H1 (cell line): Measurements from ENCODE around the gene ORMDL3. TPM values are rescaled to one million over a fixed set of nuclear protein-coding genes. Genes with fewer than 3 reads are reported as not detected.

ENCODE experiments used
- CTCF ChIA-PET: fragments of 300-600 bp; sonication (Branson Sonifier 250); formaldehyde crosslinking; loops from one replicate; lab custom pipeline; 2021; ENCODE audit not compliant: partially characterized antibody; lab: Charles Lee
- POLR2A ChIA-PET: fragments of 300-600 bp; sonication (Branson Sonifier 250); formaldehyde crosslinking; loops from one replicate; lab custom pipeline; 2021; ENCODE audit warnings: inconsistent platforms; ENCODE audit not compliant: partially characterized antibody; lab: Charles Lee
- DNase-seq, 2 experiments: peaks; one replicate each; pipeline versions ENCODE4 v3.0.0 to v3.0.0-alpha.2; 2010 to 2022; ENCODE audit warnings: low spot score in 2 of 2, low read depth in 1 of 2, mixed read lengths in 1 of 2
- FAIRE-seq: peaks from 2 replicates; lab custom pipeline; 2011; peaks lifted over from hg19 to GRCh38; lab: Jason Lieb, UNC
- H2AFZ ChIP-seq: 2 replicates; pipeline ENCODE4 v1.8.1; 2012; ENCODE audit warnings: low read length, inconsistent platforms
- H2AK5ac ChIP-seq: 2 replicates; pipeline ENCODE4 v1.6.1; 2013; ENCODE audit warnings: low read depth, low read length
- H2BK120ac ChIP-seq: replicated peaks from 2 replicates; pipeline ENCODE3; 2013; ENCODE audit warnings: low read depth, low read length, inconsistent platforms
- H2BK12ac ChIP-seq: 2 replicates; pipeline ENCODE4 v1.6.1; 2013; ENCODE audit warnings: low read depth, low read length
- H2BK15ac ChIP-seq: 2 replicates; pipeline ENCODE4 v1.6.1; 2013; ENCODE audit warnings: low read length
- H2BK20ac ChIP-seq: 2 replicates; pipeline ENCODE4 v1.6.1; 2013; ENCODE audit warnings: low read length
- H2BK5ac ChIP-seq: 2 replicates; pipeline ENCODE4 v1.6.1; 2013; ENCODE audit warnings: low read depth, low read length
- H3K14ac ChIP-seq: 2 replicates; pipeline ENCODE4 v1.6.1; 2013; ENCODE audit warnings: inconsistent platforms; ENCODE audit not compliant: insufficient read length
- H3K18ac ChIP-seq: 2 replicates; pipeline ENCODE4 v1.6.1; 2013; ENCODE audit warnings: low read length; ENCODE audit errors: extremely low read depth
- H3K23ac ChIP-seq: 2 replicates; pipeline ENCODE4 v1.6.1; 2013; ENCODE audit warnings: inconsistent platforms; ENCODE audit not compliant: insufficient read length
- H3K23me2 ChIP-seq: 2 replicates; pipeline ENCODE4 v1.6.1; 2013; ENCODE audit warnings: low read depth, low read length
- H3K27ac ChIP-seq: 2 replicates; pipeline ENCODE4 v1.6.1; 2011; ENCODE audit warnings: low read depth, low read length, inconsistent platforms
- H3K27me3 ChIP-seq, 4 experiments: replicated peaks in 1 of 4; 1 replicate in 1 of 4; 2 replicates in 3 of 4; pipeline versions ENCODE4 v1.6.1 to v1.8.1; 2011 to 2013; ENCODE audit warnings: low read length in 3 of 4, mild to moderate bottlenecking in 3 of 4, inconsistent platforms in 2 of 4, mixed read lengths in 2 of 4, moderate library complexity in 1 of 4; ENCODE audit not compliant: control insufficient read depth in 3 of 4, insufficient read depth in 3 of 4; ENCODE audit errors: extremely low read depth in 1 of 4
- H3K36me3 ChIP-seq, 4 experiments: 2 replicates each; pipeline versions ENCODE4 v1.6.1 to v1.8.1; 2011 to 2013; ENCODE audit warnings: mild to moderate bottlenecking in 4 of 4, low read length in 3 of 4, moderate library complexity in 2 of 4, control low read depth in 1 of 4, inconsistent platforms in 1 of 4; ENCODE audit not compliant: insufficient read depth in 4 of 4, control insufficient read depth in 2 of 4
- H3K4ac ChIP-seq: replicated peaks from 2 replicates; pipeline ENCODE3; 2013; ENCODE audit warnings: low read length, low read depth, mixed read lengths, inconsistent platforms; ENCODE audit not compliant: insufficient read length
- H3K4me1 ChIP-seq, 4 experiments: replicated peaks in 1 of 4; 1 replicate in 1 of 4; 2 replicates in 3 of 4; pipeline versions ENCODE4 v1.6.1 to v1.8.1; 2011 to 2013; ENCODE audit warnings: low read length in 3 of 4, inconsistent platforms in 2 of 4, mixed read lengths in 1 of 4; ENCODE audit not compliant: insufficient read depth in 4 of 4, control insufficient read depth in 3 of 4
- H3K4me2 ChIP-seq, 2 experiments: 2 replicates each; pipeline versions ENCODE4 v1.6.1 to v1.8.1; 2011 to 2013; ENCODE audit warnings: low read depth in 2 of 2, low read length in 2 of 2, control low read depth in 1 of 2, inconsistent platforms in 1 of 2, mild to moderate bottlenecking in 1 of 2; ENCODE audit not compliant: insufficient read depth in 1 of 2
- H3K4me3 ChIP-seq, 4 experiments: fragments of 200-600, 300-600 bp in 1 of 4; sonication (generic), shearing (Covaris generic), sonication (Bioruptor Twin) in 1 of 4; 2 replicates each; pipeline versions ENCODE4 v1.5.1 to v1.8.1; 2011 to 2016; ENCODE audit warnings: low read length in 4 of 4, low read depth in 3 of 4, control low read depth in 2 of 4, inconsistent platforms in 2 of 4, mild to moderate bottlenecking in 2 of 4, mixed read lengths in 1 of 4, moderate library complexity in 1 of 4; ENCODE audit not compliant: insufficient read depth in 2 of 4; ENCODE audit errors: extremely low read depth in 1 of 4
- H3K56ac ChIP-seq: replicated peaks from 2 replicates; pipeline ENCODE3; 2013; ENCODE audit warnings: low read depth, mild to moderate bottlenecking, mixed read lengths, low read length, inconsistent platforms; ENCODE audit not compliant: insufficient read length
- H3K79me1 ChIP-seq: 2 replicates; pipeline ENCODE4 v1.6.1; 2013; ENCODE audit warnings: low read depth, low read length, control low read depth
- H3K79me2 ChIP-seq, 2 experiments: 2 replicates each; pipeline versions ENCODE4 v1.6.1 to v1.8.1; 2012 to 2013; ENCODE audit warnings: low read length in 2 of 2, mild to moderate bottlenecking in 2 of 2, inconsistent platforms in 1 of 2; ENCODE audit not compliant: insufficient read depth in 2 of 2, control insufficient read depth in 1 of 2
- H3K9ac ChIP-seq, 4 experiments: replicated peaks in 1 of 4; 1 replicate in 1 of 4; 2 replicates in 3 of 4; pipeline versions ENCODE4 v1.6.1 to v1.8.1; 2011 to 2013; ENCODE audit warnings: low read depth in 3 of 4, low read length in 3 of 4, control low read depth in 2 of 4, mild to moderate bottlenecking in 2 of 4, moderate library complexity in 2 of 4, inconsistent platforms in 1 of 4; ENCODE audit errors: extremely low read depth in 1 of 4
- H3K9me3 ChIP-seq, 2 experiments: 2 replicates each; pipeline versions ENCODE4 v1.6.1 to v1.8.1; 2012 to 2013; ENCODE audit warnings: mild to moderate bottlenecking in 2 of 2, moderate library complexity in 2 of 2, control low read depth in 1 of 2, inconsistent platforms in 1 of 2, low read depth in 1 of 2, low read length in 1 of 2, mixed read lengths in 1 of 2; ENCODE audit not compliant: insufficient read depth in 2 of 2
- H4K20me1 ChIP-seq, 2 experiments: replicated peaks in 1 of 2; 2 replicates each; pipeline versions ENCODE3 to v1.8.1; 2011 to 2013; ENCODE audit warnings: inconsistent platforms in 2 of 2, low read length in 2 of 2, mild to moderate bottlenecking in 1 of 2; ENCODE audit not compliant: insufficient read depth in 2 of 2, control insufficient read depth in 1 of 2
- H4K5ac ChIP-seq: 2 replicates; pipeline ENCODE4 v1.6.1; 2013; ENCODE audit warnings: low read length, low read depth, mixed read lengths, inconsistent platforms; ENCODE audit not compliant: insufficient read length
- H4K8ac ChIP-seq: 2 replicates; pipeline ENCODE4 v1.8.0; 2013; ENCODE audit warnings: mild to moderate bottlenecking, moderate library complexity, low read length, inconsistent platforms; ENCODE audit not compliant: insufficient read depth; ENCODE audit errors: extremely low read depth
- H4K91ac ChIP-seq: replicated peaks from 2 replicates; pipeline ENCODE3; 2013; ENCODE audit warnings: low read length, mixed read lengths, inconsistent platforms; ENCODE audit not compliant: insufficient read length
- CHD2 ChIP-seq: IDR thresholded peaks from 2 replicates; pipeline ENCODE4 v1.6.1; 2012; ENCODE audit warnings: low read length, improper control_type of control experiment
- KDM4A ChIP-seq: IDR thresholded peaks from one replicate; pipeline ENCODE4 v1.7.1; 2012; ENCODE audit warnings: low read depth, mild to moderate bottlenecking, moderate library complexity, low read length, inconsistent platforms; ENCODE audit not compliant: severe bottlenecking
- WGBS, 2 experiments: shearing (Covaris generic) in 1 of 2; methylation state at CpG; one replicate each; pipeline versions ENCODE4 v1.1.6 to v1.1.7; 2013 to 2015; ENCODE audit warnings: low lambda C conversion rate in 2 of 2, mixed read lengths in 2 of 2, inconsistent platforms in 1 of 2, low coverage in 1 of 2, missing lambda C conversion rate in 1 of 2; ENCODE audit not compliant: insufficient replicate concordance in 2 of 2, insufficient coverage in 1 of 2, insufficient read length in 1 of 2; ENCODE audit errors: extremely low coverage in 1 of 2, missing lambda C conversion rate in 1 of 2; 5-methylcytosine and 5-hydroxymethylcytosine counted together
- polyA plus RNA-seq, 7 experiments: library from polyadenylated mRNA; depleted of rRNA in 3 of 7; stranded (reverse) in 5 of 7; unstranded in 2 of 7; fragments of >200 nt in 5 of 7; fragments of 200-250 nt in 2 of 7; gene quantifications; 1 replicate in 5 of 7; 2 replicates in 1 of 7; 4 replicates in 1 of 7; pipeline versions ENCODE4 v1.2.1 to v1.2.3, GENCODE V29; 2011 to 2013; ENCODE audit warnings: missing spikeins in 2 of 7, mixed read lengths in 2 of 7
- total RNA-seq: library from RNA; stranded (reverse); fragmentation: NEBNext Ultra II Directional; extraction: Animal tissue kit (Norgen Biotek cat#: 25700); gene quantifications from 2 replicates; pipeline ENCODE4 v1.2.1, GENCODE V29; 2021

The ORMDL3 gene
- total and polyA plus RNA-seq, 2 of the 8 experiments (the other 6 are each of a cell fraction or from before 2014, with no cell fraction given) = 50.4 to 108 TPM

DNA sequence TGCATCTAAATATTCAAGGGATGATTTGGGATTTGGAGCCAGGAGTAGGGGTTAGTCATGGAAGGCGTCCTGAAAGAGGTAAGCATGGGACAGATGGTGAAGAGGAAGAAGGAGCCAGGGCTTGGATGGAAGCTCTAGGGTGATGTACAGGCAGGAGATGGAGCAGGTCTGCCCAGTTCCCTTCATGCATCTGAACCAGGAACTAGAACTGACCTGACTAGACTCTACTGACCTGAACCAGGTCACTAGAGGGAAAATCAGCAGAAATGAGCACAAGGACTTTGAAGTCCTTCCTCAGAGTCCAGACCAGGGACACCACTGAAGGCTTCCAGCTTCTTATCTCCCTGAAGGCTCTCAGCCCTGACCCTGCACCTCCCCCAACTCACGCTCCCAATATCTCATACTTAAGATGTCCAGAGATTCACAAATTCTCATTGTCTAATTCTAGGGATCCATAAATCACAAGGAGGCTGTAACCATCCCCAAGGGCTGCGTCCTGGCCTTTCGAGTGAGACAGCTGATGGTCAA lies 43.7 kb upstream of the ORMDL3 start:
- no peak overlapping the region for H2AFZ ChIP-seq
- H3K23ac ChIP-seq = no peak overlapping the region
- no peaks in the 10 kb centered on the region for H3K4me1 ChIP-seq
- H3K9ac ChIP-seq = no peak overlapping the region
- no peak overlapping the region for H3K56ac ChIP-seq
- H3K4ac ChIP-seq = no peak overlapping the region
- no peak overlapping the region for H4K91ac ChIP-seq
- no peaks in the 10 kb centered on the region for H3K79me2 ChIP-seq
- no peak overlapping the region for H3K18ac ChIP-seq
- no peak overlapping the region for H2BK15ac ChIP-seq
- H3K14ac ChIP-seq = no peak overlapping the region
- WGBS, 2 experiments = 96% methylated on average over 4 of the region's 4 CpGs; no CpG with 5 or more reads in 1 of the 2 experiments
- H2BK5ac ChIP-seq = no peak overlapping the region
- peaks cover 0 to 3% (median 1%) of the 10 kb centered on the region in 4 experiments; a peak in 3 of 7 replicates for H3K27me3 ChIP-seq
- no peak for DNase-seq
- H3K36me3 ChIP-seq = no peaks in the 10 kb centered on the region
- H2BK20ac ChIP-seq = no peak overlapping the region
- ChIA-PET CTCF (interaction anchor here (0.6 to 11.9 kb wide), 5 partner anchors 9 to 191 kb away, joined by 3 to 96 read pairs (median 4); partner anchors contain the start of genes GSDMA and PSMD3), POLR2A (interaction anchor here (0.7 to 2.0 kb wide), 2 partner anchors 9 to 12 kb away, joined by 3 to 7 read pairs; partner anchors contain the start of gene PSMD3)
- H3K23me2 ChIP-seq = no peaks in the 10 kb centered on the region
- no peak overlapping the region for H4K5ac ChIP-seq
- FAIRE-seq = no peak
- H3K27ac ChIP-seq = no peak overlapping the region
- no peak overlapping the region for H4K8ac ChIP-seq
- H2AK5ac ChIP-seq = no peak overlapping the region
- no peaks in the 10 kb centered on the region for H3K9me3 ChIP-seq
- H4K20me1 ChIP-seq = no peaks in the 10 kb centered on the region
- H2BK120ac ChIP-seq = no peak overlapping the region
- H3K4me2 ChIP-seq = no peak overlapping the region
- no peaks in the 10 kb centered on the region for H3K79me1 ChIP-seq
- no peak overlapping the region for H3K4me3 ChIP-seq
- no peak overlapping the region for H2BK12ac ChIP-seq
- TF ChIP-seq CHD2 (no peak), KDM4A (no peak)
